ENCODE data around the gene SORL1.

DNA sequence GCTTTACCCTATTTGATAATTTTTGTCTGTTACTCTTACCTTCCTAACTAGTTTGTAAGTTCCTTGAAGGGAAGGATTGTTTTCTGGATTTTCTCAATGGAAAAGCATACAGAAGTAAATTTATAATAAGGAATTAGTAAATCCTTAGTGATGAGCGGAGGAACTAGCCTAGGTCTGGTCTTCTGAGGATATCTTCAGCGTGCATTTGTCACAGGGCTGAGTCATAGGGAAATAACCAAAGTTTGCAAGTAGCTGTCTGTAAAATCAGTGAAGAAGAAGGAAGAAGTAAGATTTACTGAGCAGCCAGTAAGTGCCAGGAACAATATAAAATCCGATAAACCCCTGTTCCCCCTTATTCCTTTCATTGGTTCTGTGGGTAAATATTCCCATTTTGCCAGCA is 163.4 kb downstream of the SORL1 start:
- TF ChIP-seq, protein P1, sequence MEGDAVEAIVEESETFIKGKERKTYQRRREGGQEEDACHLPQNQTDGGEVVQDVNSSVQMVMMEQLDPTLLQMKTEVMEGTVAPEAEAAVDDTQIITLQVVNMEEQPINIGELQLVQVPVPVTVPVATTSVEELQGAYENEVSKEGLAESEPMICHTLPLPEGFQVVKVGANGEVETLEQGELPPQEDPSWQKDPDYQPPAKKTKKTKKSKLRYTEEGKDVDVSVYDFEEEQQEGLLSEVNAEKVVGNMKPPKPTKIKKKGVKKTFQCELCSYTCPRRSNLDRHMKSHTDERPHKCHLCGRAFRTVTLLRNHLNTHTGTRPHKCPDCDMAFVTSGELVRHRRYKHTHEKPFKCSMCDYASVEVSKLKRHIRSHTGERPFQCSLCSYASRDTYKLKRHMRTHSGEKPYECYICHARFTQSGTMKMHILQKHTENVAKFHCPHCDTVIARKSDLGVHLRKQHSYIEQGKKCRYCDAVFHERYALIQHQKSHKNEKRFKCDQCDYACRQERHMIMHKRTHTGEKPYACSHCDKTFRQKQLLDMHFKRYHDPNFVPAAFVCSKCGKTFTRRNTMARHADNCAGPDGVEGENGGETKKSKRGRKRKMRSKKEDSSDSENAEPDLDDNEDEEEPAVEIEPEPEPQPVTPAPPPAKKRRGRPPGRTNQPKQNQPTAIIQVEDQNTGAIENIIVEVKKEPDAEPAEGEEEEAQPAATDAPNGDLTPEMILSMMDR (IDR thresholded peaks at IDR 0.05) = no peak
- TF ChIP-seq POLR2A (IDR thresholded peaks at IDR 0.05) (no peak), POLR2AphosphoS5 (IDR thresholded peaks at IDR 0.05) (no peak), EP300 (IDR thresholded peaks at IDR 0.05) (no peak)

Data from gastroesophageal sphincter (tissue), 3 donors.